Ramos (cell line): ENCODE results near the gene MRPL55.

ENCODE experiments used
- in situ Hi-C: fragments of 300-500 bp; cut with MboI; formaldehyde crosslinking; loops from one replicate; pipeline ENCODE4 v1.14.3; 2022; ENCODE audit warnings: low sequenced_read_pairs; ENCODE audit not compliant: unreplicated experiment

Gene MRPL55

DNA sequence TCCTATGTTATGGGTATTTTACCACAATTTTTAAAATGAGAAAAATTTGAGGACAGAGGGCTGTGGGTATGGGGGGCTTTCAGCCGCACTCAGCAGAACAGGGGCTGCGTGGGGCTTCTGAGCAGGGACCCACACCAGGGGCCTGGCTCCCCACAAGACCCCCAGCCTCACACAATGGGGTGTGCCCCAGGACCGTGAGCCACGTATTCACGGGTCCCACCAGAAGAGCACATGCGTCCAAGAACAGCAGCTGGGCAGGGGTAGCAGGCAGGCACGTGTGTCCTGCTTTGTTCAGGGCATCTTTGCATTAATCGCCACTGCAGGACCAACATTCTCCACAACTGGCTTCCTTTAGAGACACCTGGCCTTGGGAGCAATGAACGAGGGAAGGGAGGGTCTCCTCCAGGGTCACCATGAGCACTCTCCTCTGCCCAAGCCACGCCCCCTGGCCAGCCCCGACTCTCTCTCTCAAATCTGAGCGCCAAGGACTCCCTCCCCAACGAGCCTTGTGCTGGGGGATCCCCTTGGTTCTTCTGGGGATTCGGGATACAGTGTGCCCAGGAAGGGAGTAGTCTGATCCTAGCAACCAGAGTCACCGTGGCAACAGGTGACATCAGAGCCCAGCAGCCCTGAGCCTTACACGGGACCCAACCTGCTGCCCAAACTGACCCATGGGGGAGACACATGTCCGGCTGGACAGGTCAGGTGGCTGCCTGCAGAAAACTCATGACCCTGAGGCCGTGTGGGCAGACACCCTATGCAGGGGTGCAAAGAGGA is 34.0 kb downstream of the MRPL55 start:
- in situ Hi-C loops, result no loop called here

DNA sequence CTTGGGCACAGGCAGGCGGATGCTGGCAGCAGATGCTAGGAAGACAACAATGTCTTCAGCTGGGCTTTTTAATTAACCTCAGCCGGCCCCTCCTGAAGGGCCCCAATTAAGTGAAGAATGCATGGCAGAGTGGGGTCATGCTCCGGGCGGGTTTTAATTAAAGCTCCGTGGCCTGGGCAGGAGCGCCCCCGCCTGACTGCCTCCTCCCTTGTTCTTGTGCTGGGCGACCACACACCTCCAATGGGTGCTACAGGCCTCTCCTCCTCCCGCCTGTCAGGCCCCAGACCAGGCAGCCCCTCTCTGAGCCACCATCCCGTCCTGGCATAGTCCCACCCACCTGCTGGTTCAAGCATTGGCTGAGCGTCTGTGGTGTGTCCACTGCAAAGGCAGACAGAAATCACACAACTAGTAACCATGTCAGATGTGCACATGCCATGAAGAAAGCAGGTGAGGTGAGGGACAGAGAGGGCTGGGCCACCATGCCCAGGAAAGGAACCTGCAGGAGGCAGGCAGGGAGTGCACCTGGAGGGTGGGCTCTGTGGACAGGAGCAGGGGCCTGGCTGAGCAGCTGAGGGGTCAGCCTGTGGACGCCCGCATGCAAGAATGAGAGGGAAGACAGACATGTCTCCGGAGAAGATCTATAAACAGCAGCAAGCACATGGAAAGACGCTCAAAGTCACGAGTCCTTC is 35.1 kb downstream of the MRPL55 start:
- in situ Hi-C loops, result no loop called here

DNA sequence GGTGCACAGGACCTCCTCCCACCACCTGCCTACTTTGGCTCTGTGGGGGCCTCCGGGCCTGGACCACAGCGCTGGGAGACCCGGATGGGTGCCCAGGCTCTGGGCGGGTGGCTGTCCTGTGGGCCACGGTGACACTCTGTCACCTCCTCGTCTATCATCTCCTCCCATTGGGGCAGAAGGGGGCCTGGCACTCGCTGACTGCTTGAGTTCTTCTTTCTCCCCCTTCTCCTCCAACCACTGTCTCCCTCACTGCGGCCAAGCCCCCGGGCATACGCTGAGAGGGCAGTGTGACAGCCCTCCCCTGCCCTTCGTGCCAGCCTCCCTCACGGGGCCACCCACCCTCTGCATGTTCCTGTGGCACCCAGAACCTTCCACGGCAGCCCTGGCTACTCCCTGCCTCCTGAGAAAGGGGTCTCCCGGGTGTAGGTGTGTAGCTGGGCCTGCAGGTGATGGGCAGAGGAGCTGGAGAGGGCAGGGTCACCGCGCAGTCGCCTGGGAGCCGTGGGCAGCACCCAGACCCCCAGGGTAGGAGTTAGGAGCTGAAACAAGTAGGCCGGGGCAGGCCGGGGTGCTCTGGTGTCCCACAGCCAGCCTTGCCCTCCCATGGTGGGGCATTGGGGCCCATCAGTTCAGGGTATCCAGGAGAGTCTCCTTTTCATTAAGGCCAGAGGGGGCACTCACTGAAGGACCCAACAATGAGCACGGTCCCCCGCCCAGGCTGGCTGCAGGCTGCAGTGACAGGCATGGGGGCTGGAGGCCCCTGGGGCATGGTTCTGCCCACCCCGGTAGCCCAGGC is 35.8 kb downstream of the MRPL55 start:
- in situ Hi-C loops, result no loop called here

DNA sequence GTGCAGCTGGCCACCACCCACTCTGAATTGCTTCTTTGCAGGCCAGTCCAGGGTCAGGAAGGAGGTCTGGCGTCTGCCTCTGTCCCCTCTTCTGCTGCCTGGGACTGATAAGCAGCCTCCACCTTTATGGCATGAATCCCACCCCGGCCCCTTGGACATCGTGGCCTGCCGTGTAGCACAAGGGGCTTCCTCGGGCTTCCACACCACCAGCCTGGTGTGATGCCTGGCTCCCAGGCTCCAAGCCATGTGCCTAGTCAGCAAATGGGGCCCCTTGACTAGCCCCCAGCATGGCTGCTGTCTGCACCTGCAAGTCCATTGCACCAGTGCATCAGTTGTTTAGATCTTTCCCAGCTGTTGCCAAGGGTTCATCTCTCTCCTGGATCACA is 36.4 kb downstream of the MRPL55 start:
- in situ Hi-C loops, result no loop called here

DNA sequence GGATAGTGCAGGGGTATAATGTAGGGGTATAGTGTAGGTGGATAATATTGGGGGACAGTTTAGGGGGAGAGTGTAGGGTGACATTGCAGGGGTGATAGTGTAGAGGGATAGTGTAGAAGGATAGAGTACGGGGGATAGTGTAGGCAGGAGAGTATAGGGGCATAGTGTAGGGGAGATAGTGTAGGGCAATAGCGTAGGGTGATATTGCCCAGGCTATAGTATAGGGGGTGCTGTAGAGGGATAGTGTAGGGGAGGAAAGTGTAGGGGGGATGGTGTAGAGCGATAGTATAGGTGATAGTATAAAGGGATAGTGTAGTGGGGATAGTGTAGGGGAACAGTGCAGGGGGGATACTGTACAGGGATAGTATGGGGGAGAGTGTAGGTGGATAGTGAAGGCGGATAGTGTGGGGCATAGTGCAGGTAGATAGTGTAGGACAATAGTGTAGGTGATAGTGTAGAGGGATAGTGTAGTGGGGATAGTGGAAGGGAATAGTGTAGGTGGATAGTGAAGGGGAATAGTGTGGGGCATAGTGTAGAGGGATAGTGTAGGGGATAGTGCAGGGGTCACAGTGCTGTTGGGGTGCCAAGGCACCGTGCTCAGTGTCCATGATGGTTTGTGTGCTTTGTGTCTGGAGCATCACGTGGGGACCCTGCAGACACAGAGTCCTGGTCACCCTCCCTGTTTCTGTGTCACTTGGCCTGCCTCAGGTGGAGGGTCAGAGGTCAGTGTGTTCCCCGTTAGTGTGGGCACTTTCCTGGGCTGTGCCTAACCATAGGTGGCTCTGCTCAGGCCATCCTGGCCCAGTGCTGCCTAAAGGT is 37.1 kb downstream of the MRPL55 start:
- in situ Hi-C loops, result no loop called here

DNA sequence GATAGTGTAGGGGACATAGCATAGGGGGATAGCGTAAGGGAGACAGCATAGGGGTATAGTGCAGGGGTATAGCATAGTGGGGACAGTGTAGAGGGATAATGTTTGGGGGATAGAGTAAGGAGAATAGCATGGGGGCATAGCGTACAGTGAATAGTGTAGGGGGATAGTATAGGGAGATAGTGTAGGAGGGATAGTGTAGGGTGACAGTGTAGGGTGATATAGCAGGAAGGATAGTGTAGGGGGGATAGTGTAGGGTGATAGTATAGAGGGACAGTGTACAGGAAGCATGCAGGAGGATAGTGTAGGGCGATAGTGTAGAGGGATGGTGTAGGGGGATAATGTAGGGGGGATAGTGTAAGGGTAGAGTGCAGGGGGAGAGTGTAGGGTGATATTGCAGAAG is 38.2 kb downstream of the MRPL55 start:
- in situ Hi-C loops, result no loop called here

DNA sequence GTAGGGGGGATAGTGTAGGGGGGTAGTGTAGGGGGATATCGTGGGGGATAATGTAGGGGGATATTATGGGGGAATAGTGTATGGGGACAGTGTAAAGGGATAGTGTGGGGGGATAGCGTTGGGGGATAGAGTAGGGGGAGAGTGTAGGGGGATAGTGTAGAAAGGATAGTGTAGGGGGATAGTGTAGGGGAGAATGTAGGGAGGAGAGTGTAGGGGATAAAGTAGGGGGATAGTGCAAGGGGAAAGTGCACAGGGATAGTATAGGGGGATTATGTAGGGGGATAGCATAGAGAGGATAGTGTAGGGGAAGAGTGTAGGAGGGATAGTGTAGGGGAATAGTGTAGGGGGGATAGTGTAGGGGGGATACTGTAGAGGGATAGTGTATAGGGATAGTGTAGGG is 38.9 kb downstream of the MRPL55 start:
- in situ Hi-C loops, result no loop called here

DNA sequence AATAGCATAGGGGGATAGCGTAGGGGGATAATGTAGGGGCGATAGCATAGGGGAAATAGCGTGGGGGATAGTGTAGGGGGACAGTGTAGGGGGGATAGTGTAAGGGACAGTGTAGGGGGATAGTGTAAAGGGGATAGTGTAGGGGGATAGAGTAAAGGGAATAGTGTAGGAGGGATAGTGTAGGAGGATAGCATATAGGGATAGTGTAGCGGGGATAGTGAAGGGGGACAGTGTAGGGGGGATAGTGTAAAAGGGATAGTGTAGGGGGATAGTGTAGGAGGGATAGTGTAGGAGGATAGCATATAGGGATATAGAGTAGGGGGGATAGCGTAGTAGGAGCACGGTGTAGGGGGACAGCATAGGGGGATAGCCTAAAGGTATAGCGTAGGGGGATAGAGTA is 40.7 kb downstream of the MRPL55 start:
- in situ Hi-C loops, result no loop called here

DNA sequence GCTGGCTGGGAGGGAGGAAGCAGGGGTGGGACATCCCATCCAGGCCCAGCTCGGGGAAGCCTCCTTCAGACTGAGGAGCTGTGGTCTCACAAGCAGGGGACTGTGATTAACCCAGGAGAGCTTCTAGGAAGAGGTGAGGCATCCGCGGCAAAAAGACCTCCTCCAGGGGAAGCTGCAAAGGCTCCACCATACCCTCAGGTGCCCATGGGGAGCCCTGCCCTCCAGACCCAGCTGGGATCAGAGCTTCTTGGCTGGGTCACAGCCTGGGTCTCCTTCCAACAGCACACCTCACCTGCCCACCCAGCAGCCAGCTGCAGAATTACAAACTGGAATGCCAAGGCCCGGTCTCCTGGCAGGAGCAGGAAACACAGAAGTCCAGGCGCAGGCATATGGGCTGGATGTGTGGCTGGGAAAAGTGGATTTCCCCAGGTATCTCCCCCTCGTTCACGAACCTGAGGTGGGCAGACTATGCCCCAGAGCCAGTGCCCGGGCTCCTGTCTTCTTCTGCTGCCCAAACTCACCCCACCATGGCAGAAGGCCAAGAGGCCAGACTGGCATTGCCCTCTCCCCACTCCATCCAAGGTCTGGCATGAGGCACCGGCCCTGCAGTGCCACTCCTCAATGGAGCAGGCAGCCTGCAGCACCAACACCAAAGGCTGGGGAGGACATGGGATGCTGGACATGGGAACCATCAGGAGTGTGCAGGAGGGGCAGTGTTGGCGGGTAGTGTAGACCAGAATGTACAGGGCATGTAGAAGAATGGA is 42.0 kb downstream of the MRPL55 start:
- in situ Hi-C loops, result no loop called here

DNA sequence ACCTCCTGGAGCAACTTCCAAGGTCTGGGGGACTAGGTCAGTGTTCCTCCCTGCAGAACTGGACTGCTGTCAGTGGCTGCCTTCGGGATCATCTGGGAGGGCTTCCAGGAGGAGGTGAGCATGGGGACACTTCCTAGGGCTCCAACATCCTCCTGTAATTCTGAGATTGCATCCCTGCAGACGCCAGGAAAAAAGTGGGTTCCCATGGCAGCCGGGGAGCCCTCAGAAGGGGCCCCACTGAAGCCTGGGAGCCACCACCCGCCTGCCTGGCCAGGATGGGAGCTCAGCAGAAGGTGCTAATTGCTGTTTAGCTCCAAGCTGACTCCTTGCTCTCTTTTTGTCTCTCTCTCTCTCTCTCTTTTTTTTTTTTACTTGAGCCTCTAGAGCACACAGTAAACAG is 42.7 kb downstream of the MRPL55 start:
- in situ Hi-C loops, result no loop called here

DNA sequence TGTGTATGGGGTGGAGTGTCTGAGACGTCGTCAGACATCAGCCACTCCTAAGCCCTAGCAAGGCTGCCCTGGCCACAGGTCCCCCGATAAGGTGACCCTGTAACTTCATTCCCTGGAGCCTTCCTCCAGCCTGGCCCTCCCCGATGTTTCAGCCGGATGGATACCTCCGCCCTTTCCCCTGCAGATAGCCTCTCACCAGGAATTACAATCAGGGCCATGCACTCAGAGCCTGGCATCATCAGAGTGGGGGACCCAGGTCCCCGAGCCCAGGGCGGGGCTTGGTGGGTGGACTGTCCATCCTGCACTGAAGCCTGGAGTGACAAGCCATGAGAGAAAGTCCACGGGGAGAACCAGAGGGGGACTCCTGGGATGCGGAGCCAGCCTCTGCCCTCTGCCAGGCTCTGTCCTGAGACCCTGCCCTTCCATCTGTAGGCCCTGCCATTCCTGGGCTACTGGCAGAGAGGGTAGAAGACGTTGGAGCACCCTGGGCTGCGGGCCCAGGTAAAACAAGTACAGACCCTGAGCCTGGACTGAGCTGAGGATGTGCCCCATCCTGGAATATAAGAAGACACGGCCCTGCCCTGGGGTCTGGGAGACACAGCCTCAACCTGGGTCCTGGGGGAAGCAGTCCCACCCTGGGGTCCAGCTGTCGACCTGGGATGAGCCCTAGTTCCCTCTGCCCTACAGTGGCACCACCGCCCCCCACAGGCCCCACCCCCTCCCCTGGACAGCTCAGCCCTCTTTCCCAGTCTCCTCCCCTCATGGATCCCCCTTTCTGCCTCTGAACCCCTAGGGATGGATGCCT is 43.4 kb downstream of the MRPL55 start:
- in situ Hi-C loops, result no loop called here

DNA sequence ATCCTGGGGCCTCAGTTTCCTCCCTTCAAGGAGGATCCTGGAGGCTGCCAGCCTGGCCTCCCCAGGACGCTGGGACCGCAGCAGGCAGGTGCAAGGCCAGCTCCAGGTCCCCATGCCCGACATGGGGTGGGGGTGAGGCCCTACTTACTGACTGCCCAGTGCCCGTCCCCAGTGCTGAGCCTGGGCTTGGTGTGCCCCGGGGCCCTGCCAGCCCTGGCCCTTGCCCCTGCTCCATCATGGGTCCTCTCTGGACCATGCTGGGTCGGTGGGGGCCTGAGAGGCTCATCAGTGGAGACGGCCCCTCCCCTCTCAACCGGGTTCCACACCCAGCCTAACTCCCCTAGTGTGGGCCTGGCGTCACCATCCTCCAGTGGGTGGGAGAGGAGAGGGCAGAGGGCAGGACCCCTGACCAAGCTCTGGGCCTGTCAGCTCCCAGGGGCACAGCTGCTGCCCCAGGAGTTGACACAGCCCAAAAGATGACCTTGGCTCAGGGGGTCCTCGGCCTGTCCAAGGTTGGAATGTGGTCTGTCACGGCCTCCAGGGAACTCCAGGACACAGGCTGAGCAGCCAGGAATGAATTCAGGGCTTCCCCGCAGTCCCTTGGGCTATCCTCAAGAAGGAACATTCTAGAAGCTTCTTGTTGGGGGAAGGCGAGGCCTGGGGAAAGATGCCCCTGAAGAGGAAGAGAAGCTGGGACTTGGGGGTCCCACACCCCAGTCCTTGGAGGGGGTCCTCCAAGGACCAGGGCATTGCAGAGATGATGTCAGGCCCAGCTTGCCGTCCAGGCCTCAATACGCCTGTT is 44.2 kb downstream of the MRPL55 start:
- in situ Hi-C loops, result no loop called here

DNA sequence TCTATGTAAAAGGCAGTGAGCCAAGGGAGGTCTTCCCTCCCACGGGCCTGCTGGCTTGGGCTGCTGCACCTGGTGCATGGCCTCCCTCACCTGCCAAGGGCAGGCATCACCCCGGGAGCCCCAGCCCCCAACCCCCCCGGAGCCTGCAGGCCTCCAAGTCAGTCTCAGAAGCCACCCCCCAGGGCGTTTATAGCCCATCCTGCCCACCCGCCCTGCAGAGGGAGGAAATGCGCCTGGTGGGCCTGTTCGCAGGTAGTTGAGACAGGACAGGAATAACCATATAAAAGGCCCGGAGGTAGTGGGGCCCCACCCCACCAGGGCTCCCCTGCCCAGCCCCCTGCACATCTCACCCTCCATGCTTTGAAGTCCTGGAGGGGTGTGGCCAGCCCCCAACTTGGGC is 44.8 kb downstream of the MRPL55 start:
- in situ Hi-C loops, result no loop called here

DNA sequence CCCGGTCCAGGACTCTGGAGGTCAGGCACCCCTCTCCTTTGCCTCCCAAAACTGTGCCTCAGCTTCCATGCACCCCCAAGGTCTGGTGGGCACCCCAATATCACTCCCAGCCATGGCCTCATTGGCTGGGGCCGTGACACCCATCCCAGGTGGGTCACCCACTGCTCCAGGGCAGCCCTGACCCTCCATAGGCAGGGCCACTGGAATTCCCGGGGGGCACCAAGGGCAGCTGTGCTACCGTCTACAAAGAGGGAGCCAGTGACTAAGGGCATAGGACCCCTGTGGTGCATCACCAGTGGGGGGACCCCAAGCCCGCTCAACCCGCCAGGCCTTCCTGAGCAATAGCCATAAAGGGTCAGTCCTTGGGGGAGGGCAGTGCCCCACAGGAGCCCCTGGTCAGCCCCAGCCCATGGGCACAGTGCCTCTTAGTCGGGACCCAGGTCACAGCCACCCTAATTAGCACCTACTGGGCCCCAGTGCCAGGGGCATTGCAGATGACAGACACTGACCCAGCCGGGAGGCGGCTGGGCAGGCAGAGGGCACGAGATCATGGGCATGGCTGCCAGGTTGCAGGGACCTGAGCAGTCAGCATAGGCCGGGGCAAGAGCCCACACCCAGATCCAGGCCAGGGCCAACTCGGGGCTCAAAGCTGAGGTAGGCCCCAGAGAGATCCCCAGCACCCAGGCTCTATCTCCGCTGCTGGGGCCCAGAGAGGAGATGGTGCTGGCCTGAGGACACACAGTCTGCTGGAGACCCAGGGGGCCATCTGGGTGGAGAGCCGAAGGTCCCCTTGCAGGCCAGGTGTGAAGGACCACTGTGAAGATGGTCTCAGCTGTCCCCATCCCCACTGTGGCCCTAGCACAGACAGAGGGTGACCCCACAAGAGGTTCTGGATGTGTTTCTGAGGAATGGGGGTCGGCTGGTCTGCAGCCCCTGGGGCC is 45.6 kb downstream of the MRPL55 start:
- in situ Hi-C loops, result no loop called here

DNA sequence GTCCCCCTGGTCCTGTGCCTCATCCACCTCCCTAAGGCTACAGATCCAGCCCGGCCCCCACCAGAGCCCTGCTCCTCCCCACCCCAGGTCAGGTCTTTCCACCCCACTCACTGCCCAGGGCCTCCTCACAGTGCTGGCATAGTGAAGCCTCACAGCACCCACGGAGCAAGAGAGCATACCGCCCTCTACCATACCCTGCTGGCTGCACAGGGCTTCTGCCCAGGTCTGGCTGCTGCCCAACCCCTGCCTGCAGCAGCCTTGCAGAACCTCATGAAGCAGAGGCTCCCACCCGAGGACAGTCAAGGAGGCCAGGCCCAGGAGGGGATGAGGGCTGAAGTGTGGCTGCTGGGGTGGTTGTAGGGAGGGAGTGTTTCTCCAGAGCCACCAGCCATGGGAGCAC is 46.3 kb downstream of the MRPL55 start:
- in situ Hi-C loops, result no loop called here

DNA sequence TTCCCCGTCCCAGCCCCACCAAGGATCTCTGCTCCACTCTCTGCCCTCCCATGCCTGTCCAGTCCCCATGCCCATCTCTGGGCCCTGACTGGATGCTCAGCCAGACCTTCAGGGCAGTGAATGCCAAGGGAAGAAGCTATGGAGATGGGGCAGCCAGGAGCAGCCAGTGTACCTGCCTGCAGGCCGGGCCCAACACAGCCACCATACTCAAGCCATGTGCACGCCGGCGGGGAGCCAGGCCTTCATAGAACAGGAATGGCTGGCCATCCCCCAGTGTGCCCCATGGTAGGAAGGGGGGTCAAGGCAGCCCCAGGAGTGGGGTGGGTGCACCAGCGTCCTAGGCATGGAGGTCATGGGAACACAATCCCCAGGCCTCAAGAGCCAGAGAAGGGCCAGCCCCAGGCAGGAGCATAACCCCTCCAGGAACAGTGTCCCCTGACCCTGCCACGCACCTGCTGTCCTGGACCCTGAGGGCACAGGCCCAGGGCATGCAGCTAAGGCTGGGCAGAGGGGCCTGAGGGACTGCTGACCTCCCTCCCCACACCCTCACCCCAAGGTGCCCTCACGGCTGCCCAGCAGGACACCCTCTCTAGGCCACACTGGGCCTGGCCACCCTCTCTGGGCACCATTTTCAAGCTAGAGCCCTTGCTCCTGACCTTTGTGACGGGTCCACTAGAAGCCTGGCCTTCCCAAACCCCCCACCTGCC is 46.9 kb downstream of the MRPL55 start:
- in situ Hi-C loops, result no loop called here
